ENCODE measurements around the gene PLCH1.

Gene PLCH1

GRCh38 chr3:155394240-155394639, 350.6 kb downstream of the PLCH1 start:
- no peak overlapping the region for H3K27ac ChIP-seq (replicated peaks)
- no peak overlapping the region for H3K4me3 ChIP-seq (replicated peaks; ENCODE audit: insufficient read depth, low read length)
- DNase-seq (ENCODE audit: low read depth in 1 of 2, low spot score in 1 of 2), result no peak
- no peaks in the 10 kb centered on the region for H3K27me3 ChIP-seq (ENCODE audit: insufficient read depth, poor library complexity, severe bottlenecking)
- no peak for TF ChIP-seq GABPA (IDR thresholded peaks at IDR 0.05; ENCODE audit: low read depth)
- TF ChIP-seq POLR2AphosphoS5 (IDR thresholded peaks at IDR 0.05; ENCODE audit: low read depth), result no peak
- TF ChIP-seq REST (IDR thresholded peaks at IDR 0.05; ENCODE audit: insufficient replicate concordance, low read depth), result no peak
- no peak for TF ChIP-seq SPI1 (IDR thresholded peaks at IDR 0.05; ENCODE audit: borderline replicate concordance, low read depth)

DNA sequence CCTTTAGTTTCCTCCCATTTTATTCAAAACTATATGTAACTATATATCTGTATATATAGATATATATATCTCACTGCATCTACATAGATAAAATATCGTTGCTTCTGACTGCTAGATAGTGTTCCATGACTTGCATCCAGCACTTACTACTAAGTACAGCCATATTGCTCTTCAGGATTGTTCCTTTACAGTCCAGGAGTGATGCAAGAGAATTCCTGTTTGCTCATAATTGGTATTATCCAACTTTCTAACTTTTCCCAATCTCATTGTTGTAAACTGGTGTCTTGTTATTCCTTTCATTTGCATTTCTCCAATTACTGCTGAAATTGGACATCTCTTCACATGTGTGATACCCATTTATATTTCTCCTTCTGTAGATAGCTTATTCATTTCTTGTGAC, 351.6 kb downstream of the PLCH1 start:
- TF ChIP-seq CTCF (IDR thresholded peaks at IDR 0.05; ENCODE audit: insufficient read depth, low read length), result no peak
- no peak for TF ChIP-seq POLR2AphosphoS5 (IDR thresholded peaks at IDR 0.05; ENCODE audit: low read depth)
- TF ChIP-seq REST (IDR thresholded peaks at IDR 0.05; ENCODE audit: insufficient replicate concordance, low read depth), result no peak
- Histone ChIP-seq H3K27me3 (ENCODE audit: insufficient read depth, poor library complexity, severe bottlenecking) (no peaks in the 10 kb centered on the region), H3K27ac (replicated peaks) (no peak overlapping the region), H3K4me3 (replicated peaks; ENCODE audit: insufficient read depth, low read length) (no peak overlapping the region)
- DNase-seq (ENCODE audit: low read depth in 1 of 2, low spot score in 1 of 2), result no peak

DNA sequence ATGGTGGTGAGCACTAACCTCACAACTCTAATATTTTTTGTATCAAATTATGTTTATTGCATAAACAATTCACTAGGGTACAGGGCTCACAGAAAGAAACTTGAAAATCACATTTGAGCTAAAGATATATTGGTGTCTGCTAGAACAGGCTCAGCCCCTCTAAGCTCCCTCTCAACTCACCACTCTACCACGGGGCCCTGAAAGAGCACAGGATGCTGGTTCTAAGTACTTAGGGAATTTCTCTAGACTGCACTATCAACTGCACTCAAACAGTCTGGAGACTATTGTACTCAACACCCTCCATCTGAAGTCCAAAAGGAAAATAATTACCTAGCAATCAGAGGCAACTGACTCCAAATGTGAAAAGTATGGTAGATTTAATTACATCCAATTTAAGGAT, 352.7 kb downstream of the PLCH1 start:
- Histone ChIP-seq H3K27me3 (ENCODE audit: insufficient read depth, poor library complexity, severe bottlenecking) (no peaks in the 10 kb centered on the region), H3K27ac (replicated peaks) (no peak overlapping the region), H3K4me3 (replicated peaks; ENCODE audit: insufficient read depth, low read length) (no peak overlapping the region)
- no peak for DNase-seq (ENCODE audit: low read depth in 1 of 2, low spot score in 1 of 2)
- no peak for TF ChIP-seq POLR2AphosphoS5 (IDR thresholded peaks at IDR 0.05; ENCODE audit: low read depth)
- no peak for TF ChIP-seq REST (IDR thresholded peaks at IDR 0.05; ENCODE audit: insufficient replicate concordance, low read depth)
- no peak for TF ChIP-seq SPI1 (IDR thresholded peaks at IDR 0.05; ENCODE audit: borderline replicate concordance, low read depth)
- TF ChIP-seq GABPA (IDR thresholded peaks at IDR 0.05; ENCODE audit: low read depth), result no peak
- no peak for TF ChIP-seq CTCF (IDR thresholded peaks at IDR 0.05; ENCODE audit: insufficient read depth, low read length)

DNA sequence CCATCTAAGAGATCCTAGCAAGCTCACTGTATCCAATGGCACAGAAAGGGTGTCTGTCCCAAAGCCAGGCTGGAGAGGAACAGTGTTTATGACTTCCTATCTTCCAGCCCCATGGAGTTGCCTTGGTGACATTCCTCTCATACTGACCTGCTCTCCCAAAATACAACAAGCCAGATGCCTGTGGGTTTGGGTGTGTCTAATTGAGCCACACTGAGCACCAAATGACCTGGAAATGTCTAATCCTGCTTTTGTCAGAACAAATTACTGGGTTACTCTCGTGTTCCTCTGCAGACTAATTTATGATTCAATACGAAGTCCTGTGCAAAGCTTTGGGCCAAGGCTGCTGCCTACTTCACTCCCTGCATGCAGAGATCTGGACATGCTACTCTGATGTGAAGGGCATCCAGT, 353.3 kb downstream of the PLCH1 start:
- H3K27ac ChIP-seq (replicated peaks), result no peak overlapping the region

More for the DNA sequence above, 353.3 kb downstream of the PLCH1 start:
- Histone ChIP-seq H3K4me3 (replicated peaks; ENCODE audit: insufficient read depth, low read length) (no peak overlapping the region), H3K27me3 (ENCODE audit: insufficient read depth, poor library complexity, severe bottlenecking) (no peaks in the 10 kb centered on the region)
- TF ChIP-seq SPI1 (IDR thresholded peaks at IDR 0.05; ENCODE audit: borderline replicate concordance, low read depth) (no peak), GABPA (IDR thresholded peaks at IDR 0.05; ENCODE audit: low read depth) (no peak), CTCF (IDR thresholded peaks at IDR 0.05; ENCODE audit: insufficient read depth, low read length) (no peak), POLR2AphosphoS5 (IDR thresholded peaks at IDR 0.05; ENCODE audit: low read depth) (no peak), REST (IDR thresholded peaks at IDR 0.05; ENCODE audit: insufficient replicate concordance, low read depth) (no peak)
- no peak for DNase-seq (ENCODE audit: low read depth in 1 of 2, low spot score in 1 of 2)

Data from HL-60 (cell line).